K562 (cell line): Measurements from ENCODE around the gene HDAC6. TPM values are rescaled to one million over a fixed set of nuclear protein-coding genes. Genes with fewer than 3 reads are reported as not detected.
A peak's percentile ranks its signal among the peaks of the same experiment; 100 is the strongest.

ENCODE experiments used
- MCM7 ChIP-seq, 2 experiments: fragments of 450-650 bp; IDR thresholded peaks; 2 replicates each; pipeline ENCODE4 v1.6.1; 2016 to 2018
- MED1 ChIP-seq: sonication (generic); formaldehyde crosslinking; IDR thresholded peaks from 2 replicates; pipeline ENCODE4 v1.8.1; 2023; ENCODE audit warnings: missing genetic modification reagents, borderline replicate concordance
- NR3C1 ChIP-seq: sonication (generic); formaldehyde crosslinking; IDR thresholded peaks from 2 replicates; pipeline ENCODE4 v1.8.1; 2022; ENCODE audit warnings: missing genetic modification reagents
- ZFX ChIP-seq: sonication (generic); formaldehyde crosslinking; IDR thresholded peaks from 2 replicates; pipeline ENCODE4 v1.8.0; 2022; ENCODE audit warnings: mild to moderate bottlenecking, missing genetic modification reagents, moderate library complexity
- ZNF197 ChIP-seq: fragments of 200-800 bp; sonication (Bioruptor generic); IDR thresholded peaks from 2 replicates; pipeline ENCODE4 v1.6.1; 2016; ENCODE audit warnings: low read depth, missing genetic modification characterization, missing compliant biosample characterization
- ZNF551 ChIP-seq: fragments of 250-450 bp; sonication (Bioruptor Pico); IDR thresholded peaks from 2 replicates; pipeline ENCODE4 v1.5.0; 2021; ENCODE audit warnings: mild to moderate bottlenecking, moderate library complexity
- polyA plus RNA-seq, 8 experiments: library from polyadenylated mRNA; depleted of rRNA in 4 of 8; stranded (reverse) in 5 of 8; unstranded in 3 of 8; fragments of >200 nt; fragmentation: Nextera tagmentation in 2 of 8; fragmentation: Illumina TruSeq in 1 of 8; extraction: Ambion mirVana in 2 of 8; extraction: Trizol in 1 of 8; gene quantifications; 2 replicates each; pipeline versions ENCODE4 v1.2.1 to v1.2.3, GENCODE V29; 2011 to 2014; ENCODE audit warnings: inconsistent platforms in 1 of 8, missing spikeins in 1 of 8
- total RNA-seq, 7 experiments: library from RNA; depleted of rRNA in 6 of 7; stranded (reverse); fragments of >200 nt in 6 of 7; fragmentation: Illumina TruSeq in 2 of 7; extraction: Trizol in 2 of 7; gene quantifications; 2 replicates each; pipeline versions ENCODE4 v1.2.1 to v1.2.3, GENCODE V29; 2011 to 2021; ENCODE audit warnings: low replicate concordance in 1 of 7
- TF ChIP-seq, protein P1 (sequence below): fragments of 250-450 bp; sonication (Bioruptor Pico); IDR thresholded peaks from 2 replicates; pipeline ENCODE4 v1.4.0; 2020
- TF ChIP-seq, protein P2 (sequence below), 2 experiments: fragments of 200-800 bp in 1 of 2; sonication (Bioruptor generic) in 1 of 2; sonication (generic) in 1 of 2; formaldehyde crosslinking in 1 of 2; IDR thresholded peaks in 1 of 2; conservative IDR thresholded peaks in 1 of 2; 2 replicates each; pipeline versions ENCODE4 v1.5.0 to v1.6.1; 2016 to 2020; ENCODE audit warnings: missing compliant biosample characterization in 1 of 2, missing genetic modification characterization in 1 of 2, missing genetic modification reagents in 1 of 2
- TF ChIP-seq, protein P3 (sequence below): sonication (generic); formaldehyde crosslinking; IDR thresholded peaks from 2 replicates; pipeline ENCODE4 v1.8.0; 2022; ENCODE audit warnings: mild to moderate bottlenecking, low read depth, missing genetic modification reagents
- TF ChIP-seq, protein P4 (sequence below): fragments of 250-450 bp; sonication (Bioruptor Pico); IDR thresholded peaks from 2 replicates; pipeline ENCODE4 v1.5.1; 2021; ENCODE audit warnings: mild to moderate bottlenecking

The HDAC6 gene
- total and polyA plus RNA-seq, 9 of the 15 experiments (the other 6 are each of a cell fraction or from before 2014, with no cell fraction given), result 29.9 to 101 (median 71.2) TPM

DNA sequence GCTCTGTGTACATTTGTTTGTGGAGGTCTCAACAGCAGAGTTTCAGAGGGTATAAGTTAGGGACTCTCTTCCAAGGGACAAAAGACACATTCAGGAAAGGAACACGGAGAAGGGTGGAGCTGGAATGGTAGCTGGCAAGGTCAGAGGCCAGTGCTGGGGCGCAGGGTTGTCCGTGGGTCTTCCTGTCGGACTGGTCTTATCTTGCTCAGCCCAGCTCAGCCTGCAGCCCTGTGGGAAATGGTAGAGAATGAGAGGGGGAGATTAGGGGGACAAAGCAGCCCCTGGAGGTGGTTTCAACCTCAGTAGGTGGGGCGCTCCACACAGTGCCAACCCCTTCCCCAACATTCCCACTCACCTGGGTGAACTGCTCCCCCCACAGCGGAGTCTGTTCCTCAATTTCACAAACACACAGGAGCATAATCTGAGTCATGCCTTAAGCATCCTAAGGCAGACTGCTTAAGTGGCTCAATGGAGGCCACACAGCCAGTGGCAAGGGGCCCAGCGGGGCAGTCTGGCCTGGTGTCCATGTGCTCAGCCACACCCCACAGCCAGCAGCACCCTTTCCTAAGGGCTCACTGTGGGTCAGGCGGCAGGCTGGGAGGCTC lies 6.9 kb upstream of the HDAC6 start (continued):
- TF ChIP-seq MCM7 (IDR thresholded peaks at IDR 0.05), result no peak
- TF ChIP-seq ZNF197, result no peak
- TF ChIP-seq ZNF551 (CRISPR knock-in tag), result peak; percentile 61; the same call in 1 of the 2 replicates
- TF ChIP-seq, protein P1, sequence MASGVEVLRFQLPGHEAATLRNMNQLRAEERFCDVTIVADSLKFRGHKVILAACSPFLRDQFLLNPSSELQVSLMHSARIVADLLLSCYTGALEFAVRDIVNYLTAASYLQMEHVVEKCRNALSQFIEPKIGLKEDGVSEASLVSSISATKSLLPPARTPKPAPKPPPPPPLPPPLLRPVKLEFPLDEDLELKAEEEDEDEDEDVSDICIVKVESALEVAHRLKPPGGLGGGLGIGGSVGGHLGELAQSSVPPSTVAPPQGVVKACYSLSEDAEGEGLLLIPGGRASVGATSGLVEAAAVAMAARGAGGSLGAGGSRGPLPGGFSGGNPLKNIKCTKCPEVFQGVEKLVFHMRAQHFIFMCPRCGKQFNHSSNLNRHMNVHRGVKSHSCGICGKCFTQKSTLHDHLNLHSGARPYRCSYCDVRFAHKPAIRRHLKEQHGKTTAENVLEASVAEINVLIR (CRISPR knock-in tag), result no peak
- no peak for TF ChIP-seq NR3C1 (CRISPR knock-in tag)
- TF ChIP-seq, protein P2, sequence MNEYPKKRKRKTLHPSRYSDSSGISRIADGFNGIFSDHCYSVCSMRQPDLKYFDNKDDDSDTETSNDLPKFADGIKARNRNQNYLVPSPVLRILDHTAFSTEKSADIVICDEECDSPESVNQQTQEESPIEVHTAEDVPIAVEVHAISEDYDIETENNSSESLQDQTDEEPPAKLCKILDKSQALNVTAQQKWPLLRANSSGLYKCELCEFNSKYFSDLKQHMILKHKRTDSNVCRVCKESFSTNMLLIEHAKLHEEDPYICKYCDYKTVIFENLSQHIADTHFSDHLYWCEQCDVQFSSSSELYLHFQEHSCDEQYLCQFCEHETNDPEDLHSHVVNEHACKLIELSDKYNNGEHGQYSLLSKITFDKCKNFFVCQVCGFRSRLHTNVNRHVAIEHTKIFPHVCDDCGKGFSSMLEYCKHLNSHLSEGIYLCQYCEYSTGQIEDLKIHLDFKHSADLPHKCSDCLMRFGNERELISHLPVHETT (CRISPR knock-in tag; conservative IDR thresholded peaks at IDR 0.05 in 1 of 2, IDR thresholded peaks at IDR 0.05 in 1 of 2), result peak in 1 of 2 experiments; percentile 47; a peak in 1 of 4 replicates
- no peak for TF ChIP-seq MED1 (CRISPR knock-in tag)
- TF ChIP-seq, protein P3, sequence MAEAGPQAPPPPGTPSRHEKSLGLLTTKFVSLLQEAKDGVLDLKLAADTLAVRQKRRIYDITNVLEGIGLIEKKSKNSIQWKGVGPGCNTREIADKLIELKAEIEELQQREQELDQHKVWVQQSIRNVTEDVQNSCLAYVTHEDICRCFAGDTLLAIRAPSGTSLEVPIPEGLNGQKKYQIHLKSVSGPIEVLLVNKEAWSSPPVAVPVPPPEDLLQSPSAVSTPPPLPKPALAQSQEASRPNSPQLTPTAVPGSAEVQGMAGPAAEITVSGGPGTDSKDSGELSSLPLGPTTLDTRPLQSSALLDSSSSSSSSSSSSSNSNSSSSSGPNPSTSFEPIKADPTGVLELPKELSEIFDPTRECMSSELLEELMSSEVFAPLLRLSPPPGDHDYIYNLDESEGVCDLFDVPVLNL (CRISPR knock-in tag), result no peak
- TF ChIP-seq, protein P4, sequence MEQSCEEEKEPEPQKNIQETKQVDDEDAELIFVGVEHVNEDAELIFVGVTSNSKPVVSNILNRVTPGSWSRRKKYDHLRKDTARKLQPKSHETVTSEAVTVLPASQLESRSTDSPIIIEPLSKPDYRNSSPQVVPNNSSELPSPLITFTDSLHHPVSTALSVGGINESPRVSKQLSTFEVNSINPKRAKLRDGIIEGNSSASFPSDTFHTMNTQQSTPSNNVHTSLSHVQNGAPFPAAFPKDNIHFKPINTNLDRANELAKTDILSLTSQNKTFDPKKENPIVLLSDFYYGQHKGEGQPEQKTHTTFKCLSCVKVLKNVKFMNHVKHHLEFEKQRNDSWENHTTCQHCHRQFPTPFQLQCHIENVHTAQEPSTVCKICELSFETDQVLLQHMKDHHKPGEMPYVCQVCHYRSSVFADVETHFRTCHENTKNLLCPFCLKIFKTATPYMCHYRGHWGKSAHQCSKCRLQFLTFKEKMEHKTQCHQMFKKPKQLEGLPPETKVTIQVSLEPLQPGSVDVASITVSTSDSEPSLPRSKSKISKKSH (CRISPR knock-in tag), result no peak
- no peak for TF ChIP-seq ZFX (CRISPR knock-in tag)
